Thyroid gland (tissue), 4 donors: ENCODE results near the gene MME.

Experiments used
- CTCF ChIP-seq, 6 experiments: fragments of 200-600 bp in 3 of 6; fragments of 450-650 bp in 3 of 6; sonication (generic) in 3 of 6; IDR thresholded peaks; one replicate each; pipeline ENCODE4 v1.5.1; 2016 to 2019; ENCODE audit warnings: antibody characterized with exemption in 6 of 6, mild to moderate bottlenecking in 2 of 6, inconsistent platforms in 1 of 6, moderate library complexity in 1 of 6
- POLR2A ChIP-seq, 2 donors: fragments of 450-650 bp; IDR thresholded peaks; one replicate each; pipeline ENCODE4 v1.6.1; 2017; ENCODE audit warnings: antibody characterized with exemption in 2 of 2, mild to moderate bottlenecking in 2 of 2, moderate library complexity in 1 of 2

GRCh38 chr3:155161640-155162292 is 81.6 kb downstream of the MME start:
- TF ChIP-seq CTCF (IDR thresholded peaks at IDR 0.05) (no peak), POLR2A (IDR thresholded peaks at IDR 0.05) (no peak)
